SU-DHL-6 (cell line): ENCODE results near the gene UBC.

ENCODE experiments used
- H2AFZ ChIP-seq: fragments of 200-600 bp; sonication (generic); 2 replicates; pipeline ENCODE4 v1.6.1; 2014; ENCODE audit warnings: low read depth, mild to moderate bottlenecking, moderate library complexity, mixed read lengths, antibody characterized with exemption, low read length; ENCODE audit not compliant: severe bottlenecking
- H3F3A ChIP-seq: fragments of 200-600 bp; shearing (Covaris generic); 2 replicates; pipeline ENCODE4 v1.6.0; 2016; ENCODE audit warnings: antibody characterized with exemption, mild to moderate bottlenecking; ENCODE audit not compliant: insufficient read depth
- H3K27ac ChIP-seq: fragments of 200-600 bp; sonication (generic); 2 replicates; pipeline ENCODE4 v1.5.1; 2016; ENCODE audit warnings: low read depth, mild to moderate bottlenecking, low read length, moderate library complexity, mixed read lengths
- H3K27me3 ChIP-seq: fragments of 200-600 bp; sonication (generic), shearing (Covaris generic); 2 replicates; pipeline ENCODE4 v1.6.0; 2014; ENCODE audit warnings: mild to moderate bottlenecking, low read length
- H3K36me3 ChIP-seq: fragments of 200-600 bp; sonication (generic); 2 replicates; pipeline ENCODE4 v1.6.1; 2014; ENCODE audit warnings: mild to moderate bottlenecking, low read length, mixed read lengths
- H3K4me2 ChIP-seq: fragments of 300-600, 200-600 bp; shearing (Covaris generic), sonication (generic); 2 replicates; pipeline ENCODE4 v1.6.0; 2014; ENCODE audit warnings: low read length, low read depth, mild to moderate bottlenecking; ENCODE audit not compliant: poor library complexity, severe bottlenecking
- H3K4me3 ChIP-seq: fragments of 200-600 bp; sonication (generic); 2 replicates; pipeline ENCODE4 v1.5.1; 2014; ENCODE audit warnings: antibody characterized with exemption, low read length, mild to moderate bottlenecking, mixed read lengths; ENCODE audit not compliant: insufficient read depth, poor library complexity, severe bottlenecking
- H3K79me2 ChIP-seq: fragments of 200-600 bp; sonication (generic); 2 replicates; pipeline ENCODE4 v1.6.1; 2014; ENCODE audit warnings: mild to moderate bottlenecking, low read length, moderate library complexity; ENCODE audit not compliant: insufficient read depth
- H3K9ac ChIP-seq: fragments of 200-600 bp; sonication (generic); 2 replicates; pipeline ENCODE4 v1.7.0; 2014; ENCODE audit warnings: mild to moderate bottlenecking, low read length
- H3K9me2 ChIP-seq: fragments of 200-600 bp; sonication (generic); replicated peaks from 2 replicates; pipeline ENCODE4 v1.6.1; 2014; ENCODE audit warnings: low read length; ENCODE audit not compliant: insufficient read depth
- H3K9me3 ChIP-seq: fragments of 200-600 bp; sonication (generic); 2 replicates; pipeline ENCODE4 v1.6.1; 2014; ENCODE audit warnings: low read length, mixed read lengths; ENCODE audit not compliant: insufficient read depth
- H4K20me1 ChIP-seq: fragments of 200-600 bp; sonication (generic); 2 replicates; pipeline ENCODE4 v1.6.1; 2014; ENCODE audit warnings: low read depth, mild to moderate bottlenecking, antibody characterized with exemption, low read length, moderate library complexity, mixed read lengths
- CTCF ChIP-seq: fragments of 200-600 bp; sonication (generic); IDR thresholded peaks from one replicate; pipeline ENCODE4 v1.5.1; 2017; ENCODE audit warnings: antibody characterized with exemption, mild to moderate bottlenecking, low read length, moderate library complexity; ENCODE audit not compliant: insufficient read depth, poor library complexity, severe bottlenecking
- EZH2phosphoT487 ChIP-seq: fragments of 200-600 bp; sonication (generic), shearing (Covaris generic); conservative IDR thresholded peaks from 2 replicates; pipeline ENCODE4 v1.6.1; 2018; ENCODE audit warnings: mild to moderate bottlenecking, antibody characterized with exemption, low read length, moderate library complexity, mixed read lengths

UBC gene

GRCh38 chr12:124940143-124940392, 25.6 kb upstream of the UBC start:
- H4K20me1 ChIP-seq, result no peaks in the 10 kb centered on the region
- H3K36me3 ChIP-seq, result no peaks in the 10 kb centered on the region
- no peak overlapping the region for H3K4me3 ChIP-seq
- no peaks in the 10 kb centered on the region for H3K79me2 ChIP-seq
- H3K9ac ChIP-seq, result peak overlapping the region; percentile 67; the same call in 1 of the 2 replicates
- H3F3A ChIP-seq, result peaks cover 27% of the 10 kb centered on the region
- H3K27ac ChIP-seq, result peak overlapping the region; percentile 86
- no peaks in the 10 kb centered on the region for H3K27me3 ChIP-seq
- H3K9me3 ChIP-seq, result no peaks in the 10 kb centered on the region
- H3K4me2 ChIP-seq, result peak overlapping the region; percentile 80
- TF ChIP-seq CTCF (no peak), EZH2phosphoT487 (no peak)
- peak overlapping the region; percentile 50 for H2AFZ ChIP-seq
- H3K9me2 ChIP-seq, result no peaks in the 10 kb centered on the region

- Histone ChIP-seq H3K9ac (peak overlapping the region; percentile 67), H3K27me3 (no peaks in the 10 kb centered on the region), H3K4me3 (peak overlapping the region; percentile 53), H3K4me2 (peak overlapping the region; percentile 80), H3K27ac (peak overlapping the region; percentile 86), H2AFZ (peak overlapping the region; percentile 50), H3F3A (peaks cover 27% of the 10 kb centered on the region), H3K36me3 (no peaks in the 10 kb centered on the region), H3K9me3 (no peaks in the 10 kb centered on the region), H3K79me2 (no peaks in the 10 kb centered on the region), H3K9me2 (no peaks in the 10 kb centered on the region), H4K20me1 (no peaks in the 10 kb centered on the region)
- no peak for TF ChIP-seq EZH2phosphoT487
- TF ChIP-seq CTCF, result no peak
Measured at GRCh38 chr12:124939421-124940142, 25.1 kb upstream of the UBC start.

GRCh38 chr12:124939079-124939420, 24.6 kb upstream of the UBC start:
- Histone ChIP-seq H3K4me3 (peak overlapping the region; percentile 53), H3K27me3 (no peaks in the 10 kb centered on the region), H4K20me1 (no peaks in the 10 kb centered on the region), H3K36me3 (no peaks in the 10 kb centered on the region), H3K9me3 (no peaks in the 10 kb centered on the region), H3F3A (peaks cover 27% of the 10 kb centered on the region), H3K9me2 (no peaks in the 10 kb centered on the region), H3K27ac (peak overlapping the region; percentile 86), H2AFZ (peak overlapping the region; percentile 53), H3K79me2 (no peaks in the 10 kb centered on the region), H3K4me2 (peak overlapping the region; percentile 80), H3K9ac (peak overlapping the region; percentile 67)
- TF ChIP-seq CTCF, result peak; percentile 43
- no peak for TF ChIP-seq EZH2phosphoT487
